Uterus (tissue), 2 donors: ENCODE results near the gene SLC30A2.

Experiments
- POLR2A ChIP-seq, 2 donors: fragments of 450-650 bp; IDR thresholded peaks; one replicate each; pipeline ENCODE4 v1.6.1; 2016; ENCODE audit warnings: antibody characterized with exemption in 2 of 2, mild to moderate bottlenecking in 1 of 2, moderate library complexity in 1 of 2
- TF ChIP-seq, protein P1 (sequence below), 4 experiments: fragments of 200-600 bp in 2 of 4; fragments of 450-650 bp in 2 of 4; sonication (generic) in 2 of 4; IDR thresholded peaks; one replicate each; pipeline ENCODE4 v1.5.1; 2016 to 2019; ENCODE audit warnings: antibody characterized with exemption in 4 of 4, mild to moderate bottlenecking in 2 of 4, moderate library complexity in 1 of 4

DNA sequence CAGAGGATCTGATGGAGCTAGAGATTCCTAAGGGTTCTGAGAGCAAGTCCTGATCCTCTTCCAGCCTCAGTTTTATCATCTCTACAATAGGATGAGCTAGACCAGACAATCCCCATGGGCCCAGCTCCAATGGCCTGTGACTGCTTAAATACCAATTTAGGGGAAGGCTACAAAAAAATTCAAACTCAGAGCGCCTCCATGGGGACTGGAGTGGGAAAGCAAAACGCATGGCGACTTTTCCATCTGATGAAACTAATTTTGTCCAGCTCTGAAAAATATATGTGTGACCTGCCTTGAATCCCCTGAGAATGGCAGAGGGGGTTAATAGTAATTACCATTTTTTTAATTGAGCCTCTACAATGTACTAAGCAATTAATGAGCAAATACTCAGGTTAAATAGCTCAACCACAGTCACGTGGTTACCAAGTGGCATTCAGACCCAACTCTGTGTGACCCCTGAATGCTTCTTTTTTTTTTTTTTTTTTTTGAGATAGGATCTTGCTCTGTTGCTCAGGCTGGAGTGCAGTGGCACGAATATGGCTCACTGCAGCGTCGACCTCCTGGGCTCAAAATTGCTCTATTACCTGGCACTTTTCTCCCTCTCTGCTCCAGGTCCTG is 15.9 kb downstream of the SLC30A2 start:
- no peak for TF ChIP-seq POLR2A (IDR thresholded peaks at IDR 0.05)
- TF ChIP-seq, protein P1, sequence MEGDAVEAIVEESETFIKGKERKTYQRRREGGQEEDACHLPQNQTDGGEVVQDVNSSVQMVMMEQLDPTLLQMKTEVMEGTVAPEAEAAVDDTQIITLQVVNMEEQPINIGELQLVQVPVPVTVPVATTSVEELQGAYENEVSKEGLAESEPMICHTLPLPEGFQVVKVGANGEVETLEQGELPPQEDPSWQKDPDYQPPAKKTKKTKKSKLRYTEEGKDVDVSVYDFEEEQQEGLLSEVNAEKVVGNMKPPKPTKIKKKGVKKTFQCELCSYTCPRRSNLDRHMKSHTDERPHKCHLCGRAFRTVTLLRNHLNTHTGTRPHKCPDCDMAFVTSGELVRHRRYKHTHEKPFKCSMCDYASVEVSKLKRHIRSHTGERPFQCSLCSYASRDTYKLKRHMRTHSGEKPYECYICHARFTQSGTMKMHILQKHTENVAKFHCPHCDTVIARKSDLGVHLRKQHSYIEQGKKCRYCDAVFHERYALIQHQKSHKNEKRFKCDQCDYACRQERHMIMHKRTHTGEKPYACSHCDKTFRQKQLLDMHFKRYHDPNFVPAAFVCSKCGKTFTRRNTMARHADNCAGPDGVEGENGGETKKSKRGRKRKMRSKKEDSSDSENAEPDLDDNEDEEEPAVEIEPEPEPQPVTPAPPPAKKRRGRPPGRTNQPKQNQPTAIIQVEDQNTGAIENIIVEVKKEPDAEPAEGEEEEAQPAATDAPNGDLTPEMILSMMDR (IDR thresholded peaks at IDR 0.05), result no peak
